ENCODE measurements around the gene LRFN2. TPM values are rescaled to one million over a fixed set of nuclear protein-coding genes. Genes with fewer than 3 reads are reported as not detected.

Gene LRFN2
- total RNA-seq, 1 donor from 2014 or later: 0.20 TPM

- intact Hi-C loops (cut with micrococcal nuclease): no loop called here
Measured at GRCh38 chr6:40545954-40546353, 41.2 kb downstream of the LRFN2 start.

DNA sequence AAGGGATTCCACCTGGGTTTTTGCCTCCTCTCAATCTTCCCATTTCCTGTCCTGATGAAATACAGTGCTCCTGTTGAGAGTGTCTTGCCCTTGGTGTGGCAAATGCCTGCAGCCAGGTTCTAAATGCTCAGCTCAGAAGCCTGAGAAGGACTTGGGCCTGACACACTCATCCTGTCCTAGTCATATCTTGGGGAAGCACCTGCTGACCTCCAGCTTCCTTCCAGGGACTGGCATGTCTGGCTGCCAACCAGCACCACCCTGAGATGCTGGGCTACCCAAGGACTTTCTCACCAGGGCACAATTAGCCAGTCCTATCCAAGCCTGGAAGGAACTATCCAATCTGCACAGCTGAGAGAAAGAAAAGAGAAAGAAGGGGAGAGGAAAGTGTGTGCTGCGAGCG, 43.4 kb downstream of the LRFN2 start:
- intact Hi-C loops (cut with micrococcal nuclease): no loop called here

DNA sequence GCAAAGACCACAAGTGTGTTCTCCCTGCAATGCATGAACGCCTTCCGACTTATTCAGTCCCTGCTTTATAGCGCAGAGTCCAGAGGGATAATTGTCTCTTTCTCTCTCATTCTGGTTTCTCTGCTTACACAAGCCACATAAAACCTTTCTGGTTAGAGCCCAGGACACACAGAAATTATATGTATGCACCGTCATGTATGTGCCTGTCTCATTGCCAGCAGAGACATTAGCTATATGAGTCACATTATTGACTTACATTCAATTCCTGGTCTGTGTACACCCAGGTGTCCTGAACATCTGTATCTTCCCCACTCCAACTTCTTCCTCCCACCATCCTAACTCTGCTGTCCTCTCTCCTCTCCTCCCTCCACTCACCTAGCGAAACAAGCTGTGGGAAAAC, 44.0 kb downstream of the LRFN2 start:
- intact Hi-C loops (cut with micrococcal nuclease): no loop called here

- intact Hi-C loops (cut with micrococcal nuclease): no loop called here
Measured at GRCh38 chr6:40542175-40542764, 44.9 kb downstream of the LRFN2 start.

DNA sequence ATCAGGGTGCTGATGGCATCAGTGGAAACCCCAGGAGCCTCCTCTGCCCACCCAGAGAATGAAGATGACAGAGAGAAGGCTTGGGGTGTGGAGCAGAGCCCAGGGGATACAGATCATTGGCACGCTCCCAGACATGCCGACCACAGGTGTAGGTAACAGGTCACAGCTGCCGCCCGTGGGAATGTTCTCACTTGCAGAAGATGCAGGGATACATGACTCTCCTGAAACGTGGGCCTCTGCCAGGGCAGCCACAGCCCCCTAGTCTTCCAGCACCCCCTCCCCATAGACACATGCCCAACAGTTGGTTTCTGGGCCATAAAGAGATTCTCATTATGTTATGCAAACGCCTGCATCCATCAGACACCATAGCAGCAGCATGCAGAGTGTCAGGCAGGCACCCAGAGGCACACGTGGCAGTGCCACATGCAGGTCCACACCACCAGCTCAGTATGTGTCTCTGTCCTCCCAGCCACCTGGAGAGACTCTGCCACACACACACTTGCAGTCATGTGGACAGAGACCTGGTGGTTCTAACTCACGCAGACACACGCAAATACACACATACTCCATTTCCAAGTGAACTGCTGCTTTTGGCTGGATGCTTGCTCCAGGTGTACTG, 45.5 kb downstream of the LRFN2 start:
- intact Hi-C loops (cut with micrococcal nuclease): no loop called here

- intact Hi-C loops (cut with micrococcal nuclease): no loop called here
Measured at GRCh38 chr6:40540790-40541189, 46.4 kb downstream of the LRFN2 start.

GRCh38 chr6:40539853-40540252, 47.3 kb downstream of the LRFN2 start:
- intact Hi-C loops (cut with micrococcal nuclease): no loop called here

DNA sequence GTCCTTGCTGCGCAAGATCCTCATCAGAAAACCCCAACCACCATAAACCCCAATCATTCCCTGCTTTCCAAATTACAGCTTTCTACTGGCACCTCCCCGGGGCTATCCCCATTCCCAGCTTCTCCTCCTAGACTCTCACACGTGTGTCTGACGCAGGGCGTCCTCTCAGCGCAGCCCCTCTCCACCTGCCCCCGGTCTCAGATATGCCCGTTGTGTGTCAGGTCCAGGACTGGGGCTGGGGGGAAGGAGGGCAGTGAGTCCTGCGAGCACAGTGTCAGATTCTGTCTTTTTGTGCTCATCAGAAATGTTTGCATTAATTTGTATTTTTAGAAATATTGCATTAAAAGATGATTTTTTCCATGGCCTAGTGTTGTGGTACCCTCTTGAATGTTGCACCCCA, 48.6 kb downstream of the LRFN2 start:
- intact Hi-C loops (cut with micrococcal nuclease): no loop called here

DNA sequence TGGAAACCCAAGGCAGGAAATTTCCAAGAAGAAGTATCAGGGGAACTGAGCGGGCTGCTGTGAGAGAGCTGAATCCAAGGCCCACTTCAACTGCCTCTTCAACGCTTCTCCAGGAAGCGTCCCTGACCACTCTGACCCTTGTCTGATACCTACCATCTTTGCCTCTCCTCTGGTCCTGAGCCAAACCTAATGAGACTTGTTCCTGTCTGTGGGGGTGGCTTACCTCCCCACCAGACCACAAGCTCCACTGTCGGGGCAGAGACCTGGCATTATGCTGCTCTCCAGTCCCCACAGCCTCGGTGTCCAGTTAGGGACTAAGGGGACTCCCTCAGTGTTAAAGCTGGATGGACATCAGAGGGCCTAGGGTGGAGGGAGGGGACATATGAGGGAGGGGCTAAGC, 49.7 kb downstream of the LRFN2 start:
- intact Hi-C loops (cut with micrococcal nuclease): no loop called here

- intact Hi-C loops (cut with micrococcal nuclease): no loop called here
Measured at GRCh38 chr6:40536442-40536841, 50.7 kb downstream of the LRFN2 start.

- intact Hi-C loops (cut with micrococcal nuclease): no loop called here
Measured at GRCh38 chr6:40535819-40536380, 51.3 kb downstream of the LRFN2 start.

DNA sequence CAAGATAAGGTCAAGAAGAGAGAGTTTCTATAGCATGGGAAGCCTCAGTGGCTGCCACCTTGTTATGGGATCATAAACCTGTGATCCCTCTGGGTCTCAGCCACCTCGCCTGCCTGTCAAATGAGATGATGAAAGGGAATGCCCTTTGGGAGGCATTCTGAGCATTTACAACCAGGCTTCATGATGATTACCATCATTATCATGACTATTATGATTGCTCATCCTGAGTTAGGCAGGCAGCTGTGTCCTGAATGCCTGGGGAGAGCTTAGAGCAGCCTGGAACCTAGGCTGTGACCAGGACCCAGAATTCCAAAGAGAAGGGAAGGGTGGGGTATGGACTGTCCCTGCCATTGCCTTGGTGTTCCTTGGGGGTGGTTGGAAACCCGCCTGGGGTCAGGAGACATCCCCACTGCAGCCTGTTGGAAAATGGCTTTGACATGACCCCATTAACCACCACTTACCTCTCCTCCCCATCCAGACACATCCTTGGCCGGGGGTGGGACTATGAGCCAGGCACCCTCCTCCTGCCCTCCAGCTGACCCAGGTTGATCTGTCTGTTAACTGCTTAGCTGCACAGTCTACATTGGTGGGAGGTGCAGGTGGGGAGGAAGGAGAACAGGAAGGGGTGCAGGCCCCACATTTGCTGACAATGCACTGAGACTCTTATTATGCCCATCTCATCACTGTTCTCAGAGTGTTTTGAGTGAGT, 51.9 kb downstream of the LRFN2 start:
- intact Hi-C loops (cut with micrococcal nuclease): no loop called here

- intact Hi-C loops (cut with micrococcal nuclease): no loop called here
Measured at GRCh38 chr6:40532349-40533000, 54.7 kb downstream of the LRFN2 start.

- intact Hi-C loops (cut with micrococcal nuclease): no loop called here
Measured at GRCh38 chr6:40529919-40530318, 57.2 kb downstream of the LRFN2 start.

GRCh38 chr6:40529040-40529439, 58.1 kb downstream of the LRFN2 start:
- intact Hi-C loops (cut with micrococcal nuclease): no loop called here

- intact Hi-C loops (cut with micrococcal nuclease): no loop called here
Measured at GRCh38 chr6:40528051-40528450, 59.1 kb downstream of the LRFN2 start.

- intact Hi-C loops (cut with micrococcal nuclease): no loop called here
Measured at GRCh38 chr6:40526036-40526435, 61.1 kb downstream of the LRFN2 start.

DNA sequence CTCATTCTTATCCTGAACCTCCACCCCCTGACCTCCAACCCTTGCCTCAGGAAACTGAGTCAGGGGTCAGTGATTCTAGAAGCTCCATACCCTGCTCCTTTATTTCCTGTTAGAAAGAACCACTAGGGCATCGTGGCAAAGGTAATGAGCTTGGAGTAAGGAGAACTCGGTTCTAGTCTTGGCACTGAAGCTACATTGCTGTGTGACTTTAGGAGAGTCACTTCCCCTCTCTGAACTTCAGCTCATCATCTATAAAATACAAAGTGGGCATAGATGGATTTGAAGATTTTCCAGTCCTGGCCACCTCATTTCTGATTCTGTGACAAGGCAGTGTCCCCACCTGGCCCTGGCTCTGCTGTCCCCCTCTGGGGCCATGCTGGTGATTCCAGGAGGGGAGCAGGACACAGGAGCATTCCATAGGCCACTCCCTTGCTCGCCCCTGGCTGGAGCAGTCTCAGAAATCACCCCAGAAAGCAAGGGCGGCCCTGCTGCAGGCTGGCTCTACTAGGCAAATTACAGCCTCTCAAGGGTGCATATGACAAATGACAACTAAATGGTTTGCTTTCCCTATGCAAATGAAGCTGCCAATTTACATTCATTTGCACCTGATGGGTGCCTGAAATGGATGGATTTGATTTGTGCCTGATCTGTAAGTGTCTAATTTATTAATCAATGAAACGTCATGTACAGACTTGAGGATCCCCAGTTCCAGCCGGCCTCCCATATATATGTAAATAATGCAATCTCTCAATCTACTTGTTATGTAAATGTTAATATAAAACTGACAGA, 62.2 kb downstream of the LRFN2 start:
- intact Hi-C loops (cut with micrococcal nuclease): no loop called here

DNA sequence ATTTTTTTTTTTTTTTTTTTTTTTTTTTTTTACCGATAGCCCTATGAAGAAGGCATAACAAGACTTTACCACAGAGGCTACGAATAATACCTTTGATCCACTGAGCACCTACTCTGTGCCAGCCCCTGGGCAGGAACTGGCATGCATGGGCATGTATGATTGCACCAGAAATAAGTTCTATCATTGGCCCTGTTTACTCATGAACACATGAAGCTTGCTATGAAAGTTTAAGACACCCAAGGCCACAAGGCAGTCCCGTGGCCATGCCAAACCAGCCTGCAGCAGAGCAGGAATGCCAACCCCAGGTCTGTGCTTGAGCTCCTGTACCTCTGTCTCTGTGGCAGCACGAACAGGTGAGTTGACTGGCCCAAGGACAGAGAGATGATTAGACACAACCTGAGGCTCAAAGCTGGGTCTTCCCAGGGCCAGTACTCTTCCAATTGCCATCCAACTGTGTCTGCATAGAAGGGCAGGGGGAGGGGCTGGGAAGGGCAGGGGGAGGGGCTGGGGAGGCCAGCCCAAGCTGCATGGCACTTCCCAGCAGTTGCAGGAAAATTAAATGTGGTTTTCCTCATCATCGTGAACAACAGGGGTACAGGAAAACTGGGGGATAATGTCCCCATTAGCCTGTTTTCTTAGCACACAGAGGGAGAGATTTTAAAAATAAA, 63.5 kb downstream of the LRFN2 start:
- intact Hi-C loops (cut with micrococcal nuclease): no loop called here

- intact Hi-C loops (cut with micrococcal nuclease): no loop called here
Measured at GRCh38 chr6:40521496-40521895, 65.7 kb downstream of the LRFN2 start.

- intact Hi-C loops (cut with micrococcal nuclease): no loop called here
Measured at GRCh38 chr6:40520678-40521077, 66.5 kb downstream of the LRFN2 start.
